Activated T-cell treated with anti-CD3 and anti-CD28 coated beads for 24 hours (primary cell): ENCODE results near the gene TMX3.
A peak's percentile ranks its signal among the peaks of the same experiment; 100 is the strongest.

Experiments used
- DNase-seq: peaks from one replicate; pipeline ENCODE4 v3.0.0-alpha.2; 2020; ENCODE audit warnings: low read depth

Gene TMX3

GRCh38 chr18:68714712-68715496 is at the start of gene TMX3:
TMX3 (minus strand) TSS chr18:68715108; CDS start chr18:68714981, 127 bp downstream.
- DNase-seq = peak; percentile 91

GRCh38 chr18:68764016-68764415 is 49.1 kb upstream of the TMX3 start:
- DNase-seq = no peak

- DNase-seq = no peak
These were observed 48.2 kb upstream of the TMX3 start for GRCh38 chr18:68763083-68763482.

- no peak for DNase-seq
These were observed 44.4 kb upstream of the TMX3 start for GRCh38 chr18:68759308-68759707.

GRCh38 chr18:68757126-68757525 is 42.2 kb upstream of the TMX3 start:
- no peak for DNase-seq

- no peak for DNase-seq
These were observed 27.3 kb upstream of the TMX3 start for GRCh38 chr18:68742206-68742605.

- DNase-seq = no peak
These were observed 26.1 kb upstream of the TMX3 start for GRCh38 chr18:68740966-68741365.

GRCh38 chr18:68739462-68739861 is 24.6 kb upstream of the TMX3 start:
- DNase-seq = no peak

- no peak for DNase-seq
These were observed 23.7 kb upstream of the TMX3 start for GRCh38 chr18:68738564-68738963.

- no peak for DNase-seq
These were observed 20.8 kb upstream of the TMX3 start for GRCh38 chr18:68735483-68736343.

GRCh38 chr18:68734308-68734707 is 19.4 kb upstream of the TMX3 start:
- DNase-seq = no peak

- no peak for DNase-seq
These were observed 18.8 kb upstream of the TMX3 start for GRCh38 chr18:68733707-68734106.

GRCh38 chr18:68728081-68728700 is 13.3 kb upstream of the TMX3 start:
- no peak for DNase-seq

GRCh38 chr18:68727506-68727905 is 12.6 kb upstream of the TMX3 start:
- no peak for DNase-seq

- DNase-seq = no peak
These were observed 10.4 kb upstream of the TMX3 start for GRCh38 chr18:68725346-68725745.

GRCh38 chr18:68724021-68724420 is 9.1 kb upstream of the TMX3 start:
- DNase-seq = no peak

- DNase-seq = no peak
These were observed 8.6 kb upstream of the TMX3 start for GRCh38 chr18:68723539-68723938.

- DNase-seq = no peak
These were observed 7.9 kb upstream of the TMX3 start for GRCh38 chr18:68722821-68723220.

- DNase-seq = no peak
These were observed 7.0 kb upstream of the TMX3 start for GRCh38 chr18:68721681-68722583.

GRCh38 chr18:68714366-68714711 is 569 bp downstream of the TMX3 start:
- DNase-seq = peak; percentile 3

GRCh38 chr18:68713796-68714195 is 1.1 kb downstream of the TMX3 start:
- no peak for DNase-seq

- DNase-seq = no peak
These were observed 1.8 kb downstream of the TMX3 start for GRCh38 chr18:68713131-68713530.
